K562 (cell line): ENCODE results near the gene LOXL4. TPM values are rescaled to one million over a fixed set of nuclear protein-coding genes. Genes with fewer than 3 reads are reported as not detected.

Experiments used
- ADNP ChIP-seq: fragments of 200-800 bp; sonication (Bioruptor generic); IDR thresholded peaks from 2 replicates; pipeline ENCODE4 v1.6.1; 2016; ENCODE audit warnings: missing genetic modification characterization, missing compliant biosample characterization
- CBX2 ChIP-seq: fragments of 200-600 bp; sonication (generic); IDR thresholded peaks from one replicate; pipeline ENCODE4 v1.6.1; 2012; ENCODE audit warnings: mild to moderate bottlenecking, low read length, inconsistent platforms; ENCODE audit not compliant: insufficient read depth, poor library complexity, severe bottlenecking
- HDAC2 ChIP-seq: fragments of 450-650 bp; IDR thresholded peaks from 2 replicates; pipeline ENCODE4 v1.6.1; 2016; ENCODE audit warnings: mild to moderate bottlenecking
- HDGF ChIP-seq: fragments of 450-650 bp; IDR thresholded peaks from 2 replicates; pipeline ENCODE4 v1.6.1; 2016
- HNRNPUL1 ChIP-seq: fragments of 200-400 bp; formaldehyde crosslinking; IDR thresholded peaks from 2 replicates; pipeline ENCODE4 v1.6.1; 2017; ENCODE audit warnings: low read length
- KLF1 ChIP-seq: fragments of 450-650 bp; IDR thresholded peaks from 2 replicates; pipeline ENCODE4 v1.6.1; 2016; ENCODE audit warnings: missing genetic modification characterization, missing compliant biosample characterization
- NUFIP1 ChIP-seq: fragments of 450-650 bp; IDR thresholded peaks from 2 replicates; pipeline ENCODE4 v1.6.1; 2018; ENCODE audit not compliant: partially characterized antibody
- POLR3G ChIP-seq: IDR thresholded peaks from 2 replicates; pipeline ENCODE4 v1.6.1; 2011; ENCODE audit not compliant: insufficient read length, insufficient replicate concordance; ENCODE audit errors: extremely low read depth
- RBM25 ChIP-seq: fragments of 200-400 bp; formaldehyde crosslinking; IDR thresholded peaks from 2 replicates; pipeline ENCODE4 v1.6.1; 2018; ENCODE audit warnings: low read length, low read depth, moderate library complexity; ENCODE audit not compliant: severe bottlenecking
- SMARCA5 ChIP-seq: fragments of 450-650 bp; IDR thresholded peaks from 2 replicates; pipeline ENCODE4 v1.6.1; 2016
- polyA plus RNA-seq, 8 experiments: library from polyadenylated mRNA; depleted of rRNA in 4 of 8; stranded (reverse) in 5 of 8; unstranded in 3 of 8; fragments of >200 nt; fragmentation: Nextera tagmentation in 2 of 8; fragmentation: Illumina TruSeq in 1 of 8; extraction: Ambion mirVana in 2 of 8; extraction: Trizol in 1 of 8; gene quantifications; 2 replicates each; pipeline versions ENCODE4 v1.2.1 to v1.2.3, GENCODE V29; 2011 to 2014; ENCODE audit warnings: inconsistent platforms in 1 of 8, missing spikeins in 1 of 8
- total RNA-seq, 7 experiments: library from RNA; depleted of rRNA in 6 of 7; stranded (reverse); fragments of >200 nt in 6 of 7; fragmentation: Illumina TruSeq in 2 of 7; extraction: Trizol in 2 of 7; gene quantifications; 2 replicates each; pipeline versions ENCODE4 v1.2.1 to v1.2.3, GENCODE V29; 2011 to 2021; ENCODE audit warnings: low replicate concordance in 1 of 7
- TF ChIP-seq, protein P1 (sequence below): fragments of 450-650 bp; IDR thresholded peaks from 2 replicates; pipeline ENCODE4 v1.6.1; 2016; ENCODE audit warnings: low read depth
- TF ChIP-seq, protein P2 (sequence below): IDR thresholded peaks from 2 replicates; pipeline ENCODE4 v1.6.1; 2016; ENCODE audit warnings: missing genetic modification characterization, missing compliant biosample characterization
- TF ChIP-seq, protein P3 (sequence below): fragments of 250-450 bp; sonication (Bioruptor Pico); IDR thresholded peaks from 2 replicates; pipeline ENCODE4 v1.8.0; 2022; ENCODE audit warnings: moderate library complexity, mild to moderate bottlenecking, inconsistent platforms
- TF ChIP-seq, protein P4 (sequence below): fragments of 450-650 bp; conservative IDR thresholded peaks from 2 replicates; pipeline ENCODE4 v1.6.1; 2016; ENCODE audit warnings: missing genetic modification characterization, low read depth, mild to moderate bottlenecking, missing compliant biosample characterization, moderate library complexity

LOXL4 gene
- total and polyA plus RNA-seq, 9 of the 15 experiments (the other 6 are each of a cell fraction or from before 2014, with no cell fraction given), result 0.03 to 0.35 (median 0.05) TPM; not detected in 3

DNA sequence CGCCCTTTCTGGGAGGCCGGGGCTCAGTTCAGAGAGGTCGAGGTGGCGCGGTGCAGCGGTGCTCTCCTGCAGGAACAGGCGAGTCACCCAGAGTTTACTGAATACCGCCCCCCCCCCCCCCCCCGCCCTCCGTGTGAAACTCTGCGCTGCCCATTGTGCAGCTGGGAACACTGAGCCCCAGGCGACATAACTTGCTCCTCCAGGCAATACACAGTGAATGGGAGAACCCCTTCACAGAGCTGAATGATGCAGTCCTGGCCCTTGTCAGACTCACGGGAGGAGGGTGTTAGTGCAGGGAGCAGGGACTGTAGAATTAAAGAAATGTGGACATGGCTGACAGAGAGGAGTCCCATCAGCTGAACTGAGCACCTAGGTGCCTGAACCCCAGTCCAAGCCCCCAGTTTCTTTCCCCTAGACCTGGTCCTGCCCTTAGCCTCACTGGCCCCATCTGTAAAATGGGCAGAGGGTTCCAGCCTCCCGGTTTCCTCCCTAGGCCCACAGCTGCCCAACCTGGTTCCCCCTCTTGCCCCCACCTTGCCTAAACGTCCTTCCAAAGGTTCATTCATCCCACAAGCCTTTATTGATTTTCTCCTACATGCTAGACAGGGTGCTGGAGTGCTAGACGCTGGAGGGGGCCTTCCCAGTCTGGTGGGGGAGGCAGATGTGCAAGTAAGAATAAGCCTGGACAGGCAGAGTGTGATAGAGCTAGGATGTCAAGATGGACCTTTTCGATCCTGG, 869 bp upstream of the LOXL4 start (continued):
- TF ChIP-seq, protein P1, sequence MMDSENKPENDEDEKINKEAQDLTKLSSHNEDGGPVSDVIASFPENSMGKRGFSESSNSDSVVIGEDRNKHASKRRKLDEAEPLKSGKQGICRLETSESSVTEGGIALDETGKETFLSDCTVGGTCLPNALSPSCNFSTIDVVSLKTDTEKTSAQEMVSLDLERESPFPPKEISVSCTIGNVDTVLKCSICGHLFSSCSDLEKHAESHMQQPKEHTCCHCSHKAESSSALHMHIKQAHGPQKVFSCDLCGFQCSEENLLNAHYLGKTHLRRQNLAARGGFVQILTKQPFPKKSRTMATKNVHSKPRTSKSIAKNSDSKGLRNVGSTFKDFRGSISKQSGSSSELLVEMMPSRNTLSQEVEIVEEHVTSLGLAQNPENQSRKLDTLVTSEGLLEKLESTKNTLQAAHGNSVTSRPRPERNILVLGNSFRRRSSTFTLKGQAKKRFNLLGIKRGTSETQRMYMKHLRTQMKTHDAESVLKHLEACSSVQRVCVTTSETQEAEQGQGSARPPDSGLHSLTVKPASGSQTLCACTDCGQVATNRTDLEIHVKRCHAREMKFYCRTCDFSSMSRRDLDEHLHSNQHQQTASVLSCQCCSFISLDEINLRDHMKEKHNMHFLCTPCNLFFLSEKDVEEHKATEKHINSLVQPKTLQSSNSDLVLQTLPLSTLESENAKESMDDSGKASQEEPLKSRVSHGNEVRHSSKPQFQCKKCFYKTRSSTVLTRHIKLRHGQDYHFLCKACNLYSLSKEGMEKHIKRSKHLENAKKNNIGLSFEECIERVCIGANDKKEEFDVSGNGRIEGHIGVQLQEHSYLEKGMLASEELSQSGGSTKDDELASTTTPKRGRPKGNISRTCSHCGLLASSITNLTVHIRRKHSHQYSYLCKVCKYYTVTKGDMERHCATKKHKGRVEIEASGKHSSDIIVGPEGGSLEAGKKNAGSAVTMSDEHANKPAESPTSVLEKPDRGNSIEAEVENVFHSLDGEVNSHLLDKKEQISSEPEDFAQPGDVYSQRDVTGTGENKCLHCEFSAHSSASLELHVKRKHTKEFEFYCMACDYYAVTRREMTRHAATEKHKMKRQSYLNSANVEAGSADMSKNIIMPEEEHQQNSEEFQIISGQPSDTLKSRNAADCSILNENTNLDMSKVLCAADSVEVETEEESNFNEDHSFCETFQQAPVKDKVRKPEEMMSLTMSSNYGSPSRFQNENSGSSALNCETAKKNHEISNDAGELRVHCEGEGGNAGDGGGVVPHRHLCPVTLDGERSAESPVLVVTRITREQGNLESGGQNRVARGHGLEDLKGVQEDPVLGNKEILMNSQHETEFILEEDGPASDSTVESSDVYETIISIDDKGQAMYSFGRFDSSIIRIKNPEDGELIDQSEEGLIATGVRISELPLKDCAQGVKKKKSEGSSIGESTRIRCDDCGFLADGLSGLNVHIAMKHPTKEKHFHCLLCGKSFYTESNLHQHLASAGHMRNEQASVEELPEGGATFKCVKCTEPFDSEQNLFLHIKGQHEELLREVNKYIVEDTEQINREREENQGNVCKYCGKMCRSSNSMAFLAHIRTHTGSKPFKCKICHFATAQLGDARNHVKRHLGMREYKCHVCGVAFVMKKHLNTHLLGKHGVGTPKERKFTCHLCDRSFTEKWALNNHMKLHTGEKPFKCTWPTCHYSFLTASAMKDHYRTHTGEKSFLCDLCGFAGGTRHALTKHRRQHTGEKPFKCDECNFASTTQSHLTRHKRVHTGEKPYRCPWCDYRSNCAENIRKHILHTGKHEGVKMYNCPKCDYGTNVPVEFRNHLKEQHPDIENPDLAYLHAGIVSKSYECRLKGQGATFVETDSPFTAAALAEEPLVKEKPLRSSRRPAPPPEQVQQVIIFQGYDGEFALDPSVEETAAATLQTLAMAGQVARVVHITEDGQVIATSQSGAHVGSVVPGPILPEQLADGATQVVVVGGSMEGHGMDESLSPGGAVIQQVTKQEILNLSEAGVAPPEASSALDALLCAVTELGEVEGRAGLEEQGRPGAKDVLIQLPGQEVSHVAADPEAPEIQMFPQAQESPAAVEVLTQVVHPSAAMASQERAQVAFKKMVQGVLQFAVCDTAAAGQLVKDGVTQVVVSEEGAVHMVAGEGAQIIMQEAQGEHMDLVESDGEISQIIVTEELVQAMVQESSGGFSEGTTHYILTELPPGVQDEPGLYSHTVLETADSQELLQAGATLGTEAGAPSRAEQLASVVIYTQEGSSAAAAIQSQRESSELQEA, result no peak
- TF ChIP-seq, protein P2, sequence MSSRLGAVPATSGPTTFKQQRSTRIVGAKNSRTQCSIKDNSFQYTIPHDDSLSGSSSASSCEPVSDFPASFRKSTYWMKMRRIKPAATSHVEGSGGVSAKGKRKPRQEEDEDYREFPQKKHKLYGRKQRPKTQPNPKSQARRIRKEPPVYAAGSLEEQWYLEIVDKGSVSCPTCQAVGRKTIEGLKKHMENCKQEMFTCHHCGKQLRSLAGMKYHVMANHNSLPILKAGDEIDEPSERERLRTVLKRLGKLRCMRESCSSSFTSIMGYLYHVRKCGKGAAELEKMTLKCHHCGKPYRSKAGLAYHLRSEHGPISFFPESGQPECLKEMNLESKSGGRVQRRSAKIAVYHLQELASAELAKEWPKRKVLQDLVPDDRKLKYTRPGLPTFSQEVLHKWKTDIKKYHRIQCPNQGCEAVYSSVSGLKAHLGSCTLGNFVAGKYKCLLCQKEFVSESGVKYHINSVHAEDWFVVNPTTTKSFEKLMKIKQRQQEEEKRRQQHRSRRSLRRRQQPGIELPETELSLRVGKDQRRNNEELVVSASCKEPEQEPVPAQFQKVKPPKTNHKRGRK (tag), result no peak
- TF ChIP-seq SMARCA5 (peak; percentile 76), POLR3G (no peak), NUFIP1 (no peak), KLF1 (tag) (no peak), HDAC2 (peak; percentile 52; the same call in 1 of the 2 replicates), HDGF (no peak), RBM25 (peak; percentile 90), ADNP (tag) (peak; percentile 83), HNRNPUL1 (no peak), CBX2 (no peak)
- TF ChIP-seq, protein P3, sequence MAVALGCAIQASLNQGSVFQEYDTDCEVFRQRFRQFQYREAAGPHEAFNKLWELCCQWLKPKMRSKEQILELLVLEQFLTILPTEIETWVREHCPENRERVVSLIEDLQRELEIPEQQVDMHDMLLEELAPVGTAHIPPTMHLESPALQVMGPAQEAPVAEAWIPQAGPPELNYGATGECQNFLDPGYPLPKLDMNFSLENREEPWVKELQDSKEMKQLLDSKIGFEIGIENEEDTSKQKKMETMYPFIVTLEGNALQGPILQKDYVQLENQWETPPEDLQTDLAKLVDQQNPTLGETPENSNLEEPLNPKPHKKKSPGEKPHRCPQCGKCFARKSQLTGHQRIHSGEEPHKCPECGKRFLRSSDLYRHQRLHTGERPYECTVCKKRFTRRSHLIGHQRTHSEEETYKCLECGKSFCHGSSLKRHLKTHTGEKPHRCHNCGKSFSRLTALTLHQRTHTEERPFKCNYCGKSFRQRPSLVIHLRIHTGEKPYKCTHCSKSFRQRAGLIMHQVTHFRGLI (CRISPR knock-in tag), result no peak
- TF ChIP-seq, protein P4, sequence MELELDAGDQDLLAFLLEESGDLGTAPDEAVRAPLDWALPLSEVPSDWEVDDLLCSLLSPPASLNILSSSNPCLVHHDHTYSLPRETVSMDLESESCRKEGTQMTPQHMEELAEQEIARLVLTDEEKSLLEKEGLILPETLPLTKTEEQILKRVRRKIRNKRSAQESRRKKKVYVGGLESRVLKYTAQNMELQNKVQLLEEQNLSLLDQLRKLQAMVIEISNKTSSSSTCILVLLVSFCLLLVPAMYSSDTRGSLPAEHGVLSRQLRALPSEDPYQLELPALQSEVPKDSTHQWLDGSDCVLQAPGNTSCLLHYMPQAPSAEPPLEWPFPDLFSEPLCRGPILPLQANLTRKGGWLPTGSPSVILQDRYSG (tag), result no peak
